Neural crest cell (in vitro differentiated cells): ENCODE results near the gene MARCHF5. TPM values are rescaled to one million over a fixed set of nuclear protein-coding genes. Genes with fewer than 3 reads are reported as not detected.

Experiments
- DNase-seq: peaks from one replicate; pipeline ENCODE4 v3.0.0; 2021; ENCODE audit warnings: low read depth, mixed read lengths, low spot score
- H3K27ac Mint-ChIP-seq: one replicate; pipeline ENCODE4 v1.8.0; 2021; ENCODE audit warnings: mild to moderate bottlenecking, mixed read lengths; ENCODE audit not compliant: unreplicated experiment
- H3K27me3 Mint-ChIP-seq: 2 replicates; pipeline ENCODE4 v1.8.0; 2021; ENCODE audit warnings: low read depth, mild to moderate bottlenecking, mixed read lengths
- H3K36me3 Mint-ChIP-seq: 2 replicates; pipeline ENCODE4 v1.8.0; 2021; ENCODE audit warnings: low read depth, mild to moderate bottlenecking, mixed read lengths
- H3K4me1 Mint-ChIP-seq: 2 replicates; pipeline ENCODE4 v1.8.0; 2021; ENCODE audit warnings: mixed read lengths
- H3K4me3 Mint-ChIP-seq: one replicate; pipeline ENCODE4 v1.8.0; 2021; ENCODE audit warnings: mild to moderate bottlenecking, mixed read lengths
- H3K9me3 Mint-ChIP-seq: 2 replicates; pipeline ENCODE4 v1.8.0; 2021; ENCODE audit warnings: mixed read lengths
- long read RNA-seq: library from polyadenylated mRNA; unstranded; transcript quantifications from one replicate; pipeline ENCODE4 v2.0.0, GENCODE V29; 2020
- total RNA-seq: library from RNA; stranded (reverse); gene quantifications from 2 replicates; pipeline ENCODE4 v1.2.1, GENCODE V29; 2021
- TF ChIP-seq, protein P1 (sequence below): fragments of 200-600 bp; sonication (generic); conservative IDR thresholded peaks from 2 replicates; pipeline ENCODE4 v1.5.0; 2021; ENCODE audit warnings: antibody characterized with exemption, mild to moderate bottlenecking

The MARCHF5 gene, protein sequence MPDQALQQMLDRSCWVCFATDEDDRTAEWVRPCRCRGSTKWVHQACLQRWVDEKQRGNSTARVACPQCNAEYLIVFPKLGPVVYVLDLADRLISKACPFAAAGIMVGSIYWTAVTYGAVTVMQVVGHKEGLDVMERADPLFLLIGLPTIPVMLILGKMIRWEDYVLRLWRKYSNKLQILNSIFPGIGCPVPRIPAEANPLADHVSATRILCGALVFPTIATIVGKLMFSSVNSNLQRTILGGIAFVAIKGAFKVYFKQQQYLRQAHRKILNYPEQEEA
- 56.2 and 56.3 TPM in 2 replicates for total RNA-seq
- long read RNA-seq, transcript MARCH5-201 (6 exons, 3,926 nt), result major isoform, 54 of 68 reads
- long read RNA-seq, partial matches to known transcripts, result 9 of 68 reads
- long read RNA-seq, other reads (novel, unspliced or antisense), result 5 of 68 reads

DNA sequence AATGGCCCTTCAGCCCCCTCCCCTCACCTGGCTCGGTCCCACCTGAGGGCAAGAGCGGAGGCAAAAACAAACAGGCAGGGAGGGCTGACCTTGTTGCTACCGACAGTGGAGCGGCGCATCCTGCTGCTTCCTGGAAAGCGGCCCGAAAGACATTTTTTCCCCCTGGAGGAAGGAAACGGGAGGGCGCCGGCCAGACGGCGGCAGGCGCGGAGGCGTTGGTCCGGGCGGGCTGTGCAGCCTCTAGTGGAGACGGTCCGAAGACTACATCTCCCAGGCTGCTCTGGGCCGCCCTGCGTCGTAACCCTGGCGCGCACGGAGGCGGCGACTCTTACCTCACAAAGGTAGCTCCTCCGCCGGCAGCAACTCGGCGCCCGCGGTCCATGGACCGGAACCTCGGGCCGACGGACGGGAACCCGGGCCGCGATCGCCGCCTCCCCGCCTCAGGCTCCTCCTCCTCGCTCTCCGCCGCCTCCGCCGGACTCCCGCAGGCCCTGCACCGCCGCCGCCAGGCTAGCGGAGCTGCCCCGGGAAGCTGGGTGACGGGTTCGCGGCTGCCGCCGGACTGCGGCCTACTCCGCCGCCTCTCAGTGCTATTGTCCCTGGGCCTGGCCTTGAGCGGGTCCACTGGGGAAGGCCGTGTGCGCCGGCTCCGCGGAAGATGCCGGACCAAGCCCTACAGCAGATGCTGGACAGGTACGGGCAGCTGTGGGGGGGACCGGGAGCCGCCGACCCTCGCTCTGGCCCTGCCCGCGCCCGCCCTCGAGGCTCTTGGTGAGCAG, at the start of gene MARCHF5, which contains the start of gene CPEB3:
MARCHF5 (plus strand) TSS at position 331 of the 779 bp plus-strand sequence; CDS start at position 659, 328 bp downstream.
CPEB3 (minus strand) TSS at position 242 of the 779 bp plus-strand sequence. CDS start 50,728 bp downstream, outside the sequence.
- TF ChIP-seq, protein P1, sequence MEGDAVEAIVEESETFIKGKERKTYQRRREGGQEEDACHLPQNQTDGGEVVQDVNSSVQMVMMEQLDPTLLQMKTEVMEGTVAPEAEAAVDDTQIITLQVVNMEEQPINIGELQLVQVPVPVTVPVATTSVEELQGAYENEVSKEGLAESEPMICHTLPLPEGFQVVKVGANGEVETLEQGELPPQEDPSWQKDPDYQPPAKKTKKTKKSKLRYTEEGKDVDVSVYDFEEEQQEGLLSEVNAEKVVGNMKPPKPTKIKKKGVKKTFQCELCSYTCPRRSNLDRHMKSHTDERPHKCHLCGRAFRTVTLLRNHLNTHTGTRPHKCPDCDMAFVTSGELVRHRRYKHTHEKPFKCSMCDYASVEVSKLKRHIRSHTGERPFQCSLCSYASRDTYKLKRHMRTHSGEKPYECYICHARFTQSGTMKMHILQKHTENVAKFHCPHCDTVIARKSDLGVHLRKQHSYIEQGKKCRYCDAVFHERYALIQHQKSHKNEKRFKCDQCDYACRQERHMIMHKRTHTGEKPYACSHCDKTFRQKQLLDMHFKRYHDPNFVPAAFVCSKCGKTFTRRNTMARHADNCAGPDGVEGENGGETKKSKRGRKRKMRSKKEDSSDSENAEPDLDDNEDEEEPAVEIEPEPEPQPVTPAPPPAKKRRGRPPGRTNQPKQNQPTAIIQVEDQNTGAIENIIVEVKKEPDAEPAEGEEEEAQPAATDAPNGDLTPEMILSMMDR, result peak; percentile 80
- Mint-ChIP-seq H3K27ac (peak within 1 kb of the TSS; percentile 89), H3K27me3 (peaks cover 3% of the 10 kb centered on the region), H3K4me1 (peaks cover 29% of the 10 kb centered on the region), H3K36me3 (no peaks in the 10 kb centered on the region), H3K9me3 (no peaks in the 10 kb centered on the region), H3K4me3 (peak within 1 kb of the TSS; percentile 90)
- peak; percentile 92 for DNase-seq

DNA sequence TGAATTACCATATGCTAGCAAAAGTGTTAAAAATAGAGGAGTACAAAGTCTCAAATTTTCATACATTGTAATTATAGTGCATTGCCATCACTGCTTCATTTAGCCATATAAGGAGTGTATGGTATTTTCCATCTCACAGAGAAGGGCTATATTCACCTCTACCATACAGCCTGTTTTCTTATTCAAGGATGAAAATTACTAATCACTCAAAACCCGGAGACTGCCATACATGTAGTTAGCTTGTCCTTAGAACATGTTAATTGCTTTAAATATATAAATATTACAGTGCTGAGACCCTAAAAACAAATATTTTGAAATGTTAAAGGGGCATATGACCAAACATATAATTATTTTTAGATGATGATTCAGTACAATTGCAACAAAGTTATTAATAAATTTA, 49.5 kb upstream of the MARCHF5 start:
- Mint-ChIP-seq H3K36me3 (no peaks in the 10 kb centered on the region), H3K27ac (no peak overlapping the region), H3K27me3 (peaks cover 52% of the 10 kb centered on the region), H3K4me3 (peak overlapping the region; percentile 88), H3K4me1 (peaks cover 30% of the 10 kb centered on the region), H3K9me3 (no peaks in the 10 kb centered on the region)
- no peak for DNase-seq
- TF ChIP-seq, protein P1, result no peak

DNA sequence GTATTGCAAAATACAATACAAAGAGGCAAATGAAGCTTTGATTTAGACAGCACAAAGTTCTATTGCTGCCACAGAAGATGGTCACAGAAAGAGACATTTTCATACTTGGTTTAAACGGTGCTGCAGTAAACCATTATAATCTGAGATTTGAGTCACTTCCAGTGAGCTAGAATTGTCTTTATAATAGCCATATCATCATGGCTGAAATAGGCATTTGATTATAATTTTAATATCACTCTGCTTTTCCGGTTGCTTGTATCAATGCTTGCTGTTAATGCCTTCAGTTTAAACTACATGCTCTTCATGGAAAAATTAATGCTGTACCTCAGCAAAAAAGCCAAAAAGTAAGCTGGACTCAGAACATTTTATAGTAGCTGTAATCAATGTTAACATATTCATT, 48.6 kb upstream of the MARCHF5 start:
- DNase-seq, result no peak
- H3K27me3 Mint-ChIP-seq, result peaks cover 45% of the 10 kb centered on the region
- H3K4me1 Mint-ChIP-seq, result peaks cover 30% of the 10 kb centered on the region
- H3K36me3 Mint-ChIP-seq, result no peaks in the 10 kb centered on the region
- no peaks in the 10 kb centered on the region for H3K9me3 Mint-ChIP-seq
- TF ChIP-seq, protein P1, result no peak
- H3K4me3 Mint-ChIP-seq, result peak overlapping the region; percentile 81
- no peak overlapping the region for H3K27ac Mint-ChIP-seq

DNA sequence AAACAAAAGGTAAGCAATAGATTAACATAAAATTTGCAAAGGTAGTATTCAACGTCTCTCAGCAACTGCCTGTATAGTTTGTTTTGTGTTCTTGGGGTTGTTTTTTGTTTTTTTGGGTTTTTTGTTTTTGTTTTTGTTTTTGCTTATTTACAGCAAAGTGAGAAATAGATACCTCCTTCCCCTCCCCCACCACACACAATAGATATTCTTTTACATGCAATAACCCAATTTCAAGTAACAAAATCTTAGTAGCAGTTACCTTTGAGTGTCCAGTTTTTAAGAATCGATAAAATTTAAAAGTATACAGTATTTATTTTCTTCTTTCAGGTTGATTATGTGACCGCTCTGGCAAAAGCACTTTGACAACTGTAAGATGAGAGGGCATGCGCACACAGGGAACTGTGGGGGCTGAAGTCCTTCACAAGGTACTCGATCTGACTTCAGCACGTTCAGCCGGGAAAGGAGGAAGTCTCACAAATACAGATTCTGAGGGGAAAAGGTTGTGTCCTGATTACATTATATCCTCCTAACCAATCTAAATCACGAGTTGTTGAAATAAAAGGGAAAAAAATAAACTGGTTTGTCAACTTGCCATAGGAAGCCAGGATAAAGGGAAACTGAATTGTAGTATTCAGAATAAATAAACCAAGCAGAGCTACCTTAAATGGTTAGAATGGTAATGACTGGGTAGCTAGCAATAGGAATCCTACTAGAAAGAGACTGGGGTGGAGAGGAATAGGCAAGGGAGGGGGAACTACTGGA, 47.9 kb upstream of the MARCHF5 start:
- DNase-seq, result peak; percentile 28
- TF ChIP-seq, protein P1, result no peak
- no peaks in the 10 kb centered on the region for H3K9me3 Mint-ChIP-seq
- H3K4me1 Mint-ChIP-seq, result peaks cover 30% of the 10 kb centered on the region
- H3K27ac Mint-ChIP-seq, result no peak overlapping the region
- H3K36me3 Mint-ChIP-seq, result no peaks in the 10 kb centered on the region
- H3K27me3 Mint-ChIP-seq, result peaks cover 38% of the 10 kb centered on the region
- H3K4me3 Mint-ChIP-seq, result peak overlapping the region; percentile 50

DNA sequence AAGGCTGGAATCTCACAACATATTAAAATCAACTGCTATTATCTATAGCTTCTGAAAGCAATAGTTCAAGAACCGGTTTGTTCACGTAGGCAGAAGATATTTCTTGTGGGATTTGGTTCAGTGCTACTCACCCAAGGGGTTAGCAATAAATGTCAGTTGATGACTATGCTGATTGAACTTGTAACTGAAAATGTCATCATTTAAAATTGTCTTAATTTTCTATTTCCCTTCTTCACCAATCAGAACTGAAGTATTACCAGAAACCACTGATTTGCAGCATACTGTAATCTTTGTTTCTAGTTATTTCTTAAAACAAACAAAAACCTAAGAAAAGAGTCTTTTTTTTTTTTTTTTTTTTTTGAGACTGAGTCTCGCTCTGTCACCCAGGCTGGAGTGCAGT, 46.2 kb upstream of the MARCHF5 start:
- peaks cover 24% of the 10 kb centered on the region for H3K4me1 Mint-ChIP-seq
- no peak overlapping the region for H3K4me3 Mint-ChIP-seq
- TF ChIP-seq, protein P1, result no peak
- DNase-seq, result no peak
- H3K27me3 Mint-ChIP-seq, result peaks cover 22% of the 10 kb centered on the region
- no peaks in the 10 kb centered on the region for H3K9me3 Mint-ChIP-seq
- no peak overlapping the region for H3K27ac Mint-ChIP-seq
- H3K36me3 Mint-ChIP-seq, result no peaks in the 10 kb centered on the region
